ENCODE measurements around the gene BCL2L14.

DNA sequence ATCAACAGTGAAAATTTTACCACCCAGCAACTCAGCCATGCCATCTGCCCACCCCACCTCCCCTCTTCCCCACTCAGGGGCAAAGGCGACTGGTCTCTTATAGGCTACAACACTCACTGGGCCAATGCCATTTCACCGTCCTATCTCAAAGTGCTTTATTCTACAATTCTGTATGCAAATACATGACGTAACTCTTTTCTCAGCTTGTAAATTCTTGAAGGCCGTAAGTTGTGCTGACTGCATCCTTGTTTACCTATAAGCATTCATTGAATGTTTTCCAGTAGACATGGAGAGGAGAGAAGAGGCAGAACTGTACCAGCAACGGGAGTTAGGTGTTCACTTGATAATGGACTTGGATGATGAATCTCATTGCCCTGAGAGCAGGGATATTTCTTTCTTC is 15.6 kb downstream of the BCL2L14 start:
- TF ChIP-seq FOXA1 (IDR thresholded peaks at IDR 0.05) (no peak), SUZ12 (IDR thresholded peaks at IDR 0.05) (no peak), SP1 (IDR thresholded peaks at IDR 0.05) (no peak), ARNT (IDR thresholded peaks at IDR 0.05) (no peak), ZNF384 (IDR thresholded peaks at IDR 0.05) (no peak)
